Measurements from ENCODE around the gene CCDC121. TPM values are rescaled to one million over a fixed set of nuclear protein-coding genes. Genes with fewer than 3 reads are reported as not detected.

CCDC121 gene
- total RNA-seq, 2 experiments from 2014 or later: 0.34 to 0.36 TPM

DNA sequence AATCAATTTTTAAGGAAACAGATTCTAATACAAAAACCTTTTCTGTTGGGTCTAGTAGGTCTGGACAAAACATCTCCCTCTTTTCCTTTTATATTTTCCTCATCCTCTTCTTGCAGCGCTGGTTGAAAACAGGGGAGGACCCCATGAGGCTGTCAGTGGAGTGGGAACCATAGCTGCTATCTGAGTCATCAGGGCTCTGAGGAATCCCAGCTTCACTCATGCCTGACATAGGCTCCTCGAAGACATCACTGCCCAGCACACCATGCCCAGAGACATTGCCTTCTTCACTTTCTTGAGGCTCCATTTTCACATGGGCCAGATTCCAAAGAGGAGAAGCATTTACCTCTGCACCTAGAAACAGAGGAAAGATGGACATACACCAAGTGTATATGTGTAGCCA is 24.6 kb upstream of the CCDC121 start:
- intact Hi-C loops (cut with micrococcal nuclease): loop anchor here (1.0 kb wide), 1 partner anchor 15 kb away; no protein-coding TSS in a partner anchor
- H3K27me3 Mint-ChIP-seq: no peaks in the 10 kb centered on the region
- ChIA-PET POLR2A (interaction anchor here (1.0 kb wide), 1 partner anchor 30 kb away, joined by 3 read pairs; no protein-coding TSS in a partner anchor), CTCF (interaction anchor here (4.5 kb wide), 1 partner anchor 30 kb away, joined by 22 read pairs; no protein-coding TSS in a partner anchor)
- peaks cover 54% of the 10 kb centered on the region for H3K36me3 Mint-ChIP-seq
- no peaks in the 10 kb centered on the region for H3K9me3 Mint-ChIP-seq
- no peak overlapping the region for H3K4me3 Mint-ChIP-seq
- H3K27ac Mint-ChIP-seq: peak overlapping the region; percentile 23
- DNase-seq: no peak
- peaks cover 30% of the 10 kb centered on the region for H3K4me1 Mint-ChIP-seq (ENCODE audit: low read depth)

- POLR2A ChIA-PET: interaction anchor here (0.9 to 1.0 kb wide), 2 partner anchors 14 to 30 kb away, joined by 3 to 4 read pairs; no protein-coding TSS in a partner anchor
- Mint-ChIP-seq H3K4me1 (ENCODE audit: low read depth) (peaks cover 30% of the 10 kb centered on the region), H3K9me3 (no peaks in the 10 kb centered on the region), H3K27ac (peak overlapping the region; percentile 23), H3K36me3 (peaks cover 56% of the 10 kb centered on the region), H3K27me3 (no peaks in the 10 kb centered on the region), H3K4me3 (no peak overlapping the region)
- no peak for DNase-seq
- CTCF ChIA-PET: interaction anchor here (4.5 kb wide), 1 partner anchor 30 kb away, joined by 22 read pairs; no protein-coding TSS in a partner anchor
- intact Hi-C loops (cut with micrococcal nuclease): loop anchor here (1.0 kb wide), 1 partner anchor 14 kb away; no protein-coding TSS in a partner anchor
Observed at GRCh38 chr2:27652790-27653189, 24.0 kb upstream of the CCDC121 start.

- Mint-ChIP-seq H3K4me1 (ENCODE audit: low read depth) (peaks cover 30% of the 10 kb centered on the region), H3K36me3 (peaks cover 59% of the 10 kb centered on the region), H3K4me3 (no peak overlapping the region), H3K27me3 (no peaks in the 10 kb centered on the region), H3K9me3 (no peaks in the 10 kb centered on the region), H3K27ac (peak overlapping the region; percentile 23)
- no peak for DNase-seq
- intact Hi-C loops (cut with micrococcal nuclease): no loop called here
- ChIA-PET POLR2A (interaction anchor here (0.9 kb wide), 1 partner anchor 14 kb away, joined by 4 read pairs; no protein-coding TSS in a partner anchor), CTCF (interaction anchor here (4.5 kb wide), 1 partner anchor 31 kb away, joined by 22 read pairs; no protein-coding TSS in a partner anchor)
Observed at GRCh38 chr2:27652341-27652740, 23.5 kb upstream of the CCDC121 start.

- DNase-seq: no peak
- no peak overlapping the region for H3K4me3 Mint-ChIP-seq
- intact Hi-C loops (cut with micrococcal nuclease): no loop called here
- H3K9me3 Mint-ChIP-seq: no peaks in the 10 kb centered on the region
- ChIA-PET CTCF (interaction anchor here (4.5 kb wide), 1 partner anchor 32 kb away, joined by 22 read pairs; no protein-coding TSS in a partner anchor), POLR2A (no interaction called here)
- H3K4me1 Mint-ChIP-seq (ENCODE audit: low read depth): peaks cover 30% of the 10 kb centered on the region
- no peak overlapping the region for H3K27ac Mint-ChIP-seq
- H3K36me3 Mint-ChIP-seq: peaks cover 57% of the 10 kb centered on the region
- no peaks in the 10 kb centered on the region for H3K27me3 Mint-ChIP-seq
Observed at GRCh38 chr2:27651056-27651455, 22.2 kb upstream of the CCDC121 start.

DNA sequence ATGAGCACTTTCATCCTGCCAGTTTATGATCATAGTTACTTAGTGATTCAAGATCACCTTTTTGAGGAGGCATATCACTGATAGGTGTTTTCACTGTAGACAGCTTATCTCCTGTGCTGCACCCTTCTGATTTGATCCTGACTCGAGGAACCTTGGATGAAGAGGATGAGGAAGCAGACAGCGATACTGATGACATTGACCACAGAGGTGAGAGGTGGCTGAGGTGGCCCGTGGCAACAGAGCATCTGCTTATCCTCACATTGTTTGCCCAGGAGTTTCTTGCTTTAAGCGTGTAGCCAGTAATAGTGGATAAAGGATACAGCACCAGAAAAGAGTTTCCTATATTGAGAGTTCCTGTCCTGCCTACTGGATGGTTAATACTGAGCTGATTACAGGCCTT is 18.9 kb upstream of the CCDC121 start:
- CTCF ChIA-PET: no interaction called here
- peak overlapping the region; percentile 45 for H3K27ac Mint-ChIP-seq
- peaks cover 36% of the 10 kb centered on the region for H3K36me3 Mint-ChIP-seq

DNA sequence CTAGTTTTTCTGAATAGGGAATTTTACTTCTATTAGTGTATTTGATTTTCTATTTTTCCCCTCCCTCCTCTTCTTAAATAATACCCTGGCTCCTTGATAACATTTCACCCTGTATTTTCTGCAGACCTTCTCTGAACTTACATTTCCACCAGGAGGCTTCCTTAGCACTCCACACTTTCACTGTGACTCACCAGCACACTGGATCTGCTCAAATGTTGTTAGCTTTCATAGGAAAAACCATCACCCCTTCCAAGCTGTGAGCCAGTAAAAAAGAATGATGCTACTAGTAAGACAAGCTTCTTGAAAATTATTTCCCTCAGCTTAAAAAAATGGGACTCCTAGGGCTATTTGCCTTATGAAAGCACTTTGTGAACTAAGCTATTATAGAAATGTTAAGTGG is 18.5 kb upstream of the CCDC121 start:
- H3K4me3 Mint-ChIP-seq: no peak overlapping the region
- intact Hi-C loops (cut with micrococcal nuclease): no loop called here
- H3K36me3 Mint-ChIP-seq: peaks cover 36% of the 10 kb centered on the region

More for the DNA sequence above, 18.9 kb upstream of the CCDC121 start:
- H3K4me3 Mint-ChIP-seq: no peak overlapping the region
- POLR2A ChIA-PET: interaction anchor here (0.6 to 1.3 kb wide), 3 partner anchors 16 to 1812 kb away, joined by 3 read pairs; partner anchors contain the start of gene SLC4A1AP
- H3K4me1 Mint-ChIP-seq (ENCODE audit: low read depth): peaks cover 6% of the 10 kb centered on the region
- H3K9me3 Mint-ChIP-seq: no peaks in the 10 kb centered on the region
- no peak for DNase-seq
- H3K27me3 Mint-ChIP-seq: no peaks in the 10 kb centered on the region
- intact Hi-C loops (cut with micrococcal nuclease): no loop called here

DNA sequence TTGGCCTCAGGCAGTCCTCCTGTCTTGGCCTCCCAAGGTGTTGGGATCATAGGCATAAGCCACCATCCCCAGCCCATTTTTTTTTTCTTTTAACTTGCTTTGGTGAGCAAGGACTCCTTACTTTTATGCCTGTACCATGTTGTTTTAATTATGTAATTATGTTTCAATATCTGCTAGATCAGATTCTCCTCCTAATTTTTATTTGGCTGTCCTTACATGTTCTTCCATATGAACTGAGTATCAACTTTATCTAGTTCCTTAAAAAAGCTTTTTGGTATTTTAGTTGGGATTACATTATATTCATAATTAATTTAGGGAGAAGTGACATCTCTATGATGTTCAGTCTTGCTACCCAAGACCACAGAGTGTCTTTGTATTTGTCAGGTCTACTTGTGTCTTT is 16.4 kb upstream of the CCDC121 start:
- Mint-ChIP-seq H3K27ac (no peak overlapping the region), H3K36me3 (peaks cover 40% of the 10 kb centered on the region), H3K4me3 (no peak overlapping the region), H3K9me3 (no peaks in the 10 kb centered on the region), H3K4me1 (ENCODE audit: low read depth) (no peaks in the 10 kb centered on the region), H3K27me3 (no peaks in the 10 kb centered on the region)
- no peak for DNase-seq
- ChIA-PET CTCF (interaction anchor here (0.6 kb wide), 1 partner anchor 684 kb away, joined by 3 read pairs; no protein-coding TSS in a partner anchor), POLR2A (no interaction called here)
- intact Hi-C loops (cut with micrococcal nuclease): no loop called here

More for the DNA sequence above, 18.5 kb upstream of the CCDC121 start:
- DNase-seq: no peak
- H3K27me3 Mint-ChIP-seq: no peaks in the 10 kb centered on the region
- ChIA-PET CTCF (interaction anchor here (0.8 kb wide), 1 partner anchor 34 kb away, joined by 3 read pairs; no protein-coding TSS in a partner anchor), POLR2A (interaction anchor here (0.6 to 1.3 kb wide), 3 partner anchors 17 to 1812 kb away, joined by 3 read pairs; partner anchors contain the start of gene SLC4A1AP)
- no peaks in the 10 kb centered on the region for H3K9me3 Mint-ChIP-seq
- no peak overlapping the region for H3K27ac Mint-ChIP-seq
- H3K4me1 Mint-ChIP-seq (ENCODE audit: low read depth): peaks cover 2% of the 10 kb centered on the region

- Mint-ChIP-seq H3K9me3 (no peaks in the 10 kb centered on the region), H3K4me1 (ENCODE audit: low read depth) (peaks cover 31% of the 10 kb centered on the region), H3K27me3 (no peaks in the 10 kb centered on the region), H3K4me3 (no peak overlapping the region), H3K36me3 (peaks cover 45% of the 10 kb centered on the region), H3K27ac (no peak overlapping the region)
- ChIA-PET CTCF (interaction anchor here (2.1 kb wide), 1 partner anchor 42 kb away, joined by 13 read pairs; no protein-coding TSS in a partner anchor), POLR2A (no interaction called here)
- no peak for DNase-seq
- intact Hi-C loops (cut with micrococcal nuclease): no loop called here
Observed at GRCh38 chr2:27640722-27641245, 12.0 kb upstream of the CCDC121 start.

DNA sequence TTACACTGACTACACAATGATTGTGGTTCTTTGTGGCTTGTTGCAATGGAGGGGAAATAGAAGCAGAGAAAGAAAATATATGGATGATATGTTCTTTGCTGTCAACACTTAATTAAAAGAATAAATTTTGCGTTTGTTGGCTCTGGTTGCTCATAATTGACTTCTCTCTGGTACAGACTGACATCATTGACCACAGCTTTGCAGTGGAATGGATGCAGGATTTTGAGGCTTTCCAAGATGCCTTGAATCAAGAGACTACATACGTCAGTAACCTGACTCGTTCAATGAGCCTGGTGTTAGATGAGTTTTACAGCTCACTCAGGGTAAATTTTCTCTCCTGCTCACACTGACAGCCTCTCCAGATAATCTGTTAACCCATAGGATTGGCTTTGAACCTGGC is 9.9 kb upstream of the CCDC121 start:
- no peaks in the 10 kb centered on the region for H3K27me3 Mint-ChIP-seq
- POLR2A ChIA-PET: interaction anchor here (1.0 to 3.5 kb wide), 5 partner anchors 10 to 51 kb away, joined by 4 to 38 read pairs (median 4); partner anchors contain the start of genes CCDC121 and GPN1
- peak overlapping the region; percentile 33 for H3K4me3 Mint-ChIP-seq
- peaks cover 35% of the 10 kb centered on the region for H3K4me1 Mint-ChIP-seq (ENCODE audit: low read depth)
- CTCF ChIA-PET: interaction anchor here (0.6 to 5.3 kb wide), 4 partner anchors 10 to 814 kb away, joined by 3 to 48 read pairs (median 4); partner anchors contain the start of genes CCDC121, GPN1 and PPM1G
- peaks cover 56% of the 10 kb centered on the region for H3K36me3 Mint-ChIP-seq
- DNase-seq: peak; percentile 59
- intact Hi-C loops (cut with micrococcal nuclease): loop anchor here (1.0 to 2.0 kb wide), 8 partner anchors 10 to 810 kb away; partner anchors contain the start of genes GTF3C2, IFT172 and NRBP1
- H3K9me3 Mint-ChIP-seq: no peaks in the 10 kb centered on the region
- H3K27ac Mint-ChIP-seq: peak overlapping the region; percentile 99

GRCh38 chr2:27638037-27638637 is 9.3 kb upstream of the CCDC121 start:
- CTCF ChIA-PET: interaction anchor here (0.6 to 5.3 kb wide), 3 partner anchors 45 to 814 kb away, joined by 3 to 48 read pairs (median 4); partner anchors contain the start of gene PPM1G
- Mint-ChIP-seq H3K36me3 (peaks cover 58% of the 10 kb centered on the region), H3K4me1 (ENCODE audit: low read depth) (peaks cover 35% of the 10 kb centered on the region), H3K4me3 (peak overlapping the region; percentile 33), H3K27me3 (no peaks in the 10 kb centered on the region), H3K27ac (peak overlapping the region; percentile 99), H3K9me3 (no peaks in the 10 kb centered on the region)
- intact Hi-C loops (cut with micrococcal nuclease): loop anchor here (1.0 to 2.0 kb wide), 8 partner anchors 10 to 810 kb away; partner anchors contain the start of genes GTF3C2, IFT172 and NRBP1
- DNase-seq: no peak
- POLR2A ChIA-PET: interaction anchor here (0.7 to 3.5 kb wide), 7 partner anchors 10 to 269 kb away, joined by 3 to 38 read pairs (median 4); partner anchors contain the start of genes CCDC121 and GPN1

DNA sequence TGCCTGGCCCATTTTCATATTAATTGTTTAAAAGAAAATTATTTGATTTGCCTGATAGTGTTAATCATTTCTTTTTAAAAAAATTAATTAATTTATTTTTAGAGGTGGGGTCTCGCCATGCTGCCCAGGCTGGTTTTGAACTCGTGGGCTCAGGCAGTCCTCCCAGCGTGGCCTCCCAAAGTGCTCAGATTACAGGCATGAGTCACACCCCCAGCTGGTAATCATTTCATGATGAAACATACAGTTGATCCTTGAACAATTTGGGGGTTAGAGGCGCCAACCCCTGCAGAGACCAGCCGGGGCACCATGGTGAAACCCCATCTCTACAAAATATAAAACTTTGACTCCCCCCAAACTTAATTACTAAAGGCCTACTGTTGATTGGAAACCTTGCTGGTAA is 8.0 kb upstream of the CCDC121 start:
- no peak overlapping the region for H3K27ac Mint-ChIP-seq
- peaks cover 62% of the 10 kb centered on the region for H3K36me3 Mint-ChIP-seq
- no peak overlapping the region for H3K4me3 Mint-ChIP-seq
- CTCF ChIA-PET: interaction anchor here (5.3 kb wide), 1 partner anchor 46 kb away, joined by 48 read pairs; no protein-coding TSS in a partner anchor
- intact Hi-C loops (cut with micrococcal nuclease): no loop called here
- H3K9me3 Mint-ChIP-seq: no peaks in the 10 kb centered on the region
- H3K27me3 Mint-ChIP-seq: no peaks in the 10 kb centered on the region
- peaks cover 38% of the 10 kb centered on the region for H3K4me1 Mint-ChIP-seq (ENCODE audit: low read depth)
- POLR2A ChIA-PET: interaction anchor here (3.5 kb wide), 1 partner anchor 9 kb away, joined by 38 read pairs; the partner anchor contains the start of genes CCDC121 and GPN1
- no peak for DNase-seq

- peaks cover 60% of the 10 kb centered on the region for H3K36me3 Mint-ChIP-seq
- H3K9me3 Mint-ChIP-seq: no peaks in the 10 kb centered on the region
- DNase-seq: no peak
- intact Hi-C loops (cut with micrococcal nuclease): no loop called here
- no peak overlapping the region for H3K27ac Mint-ChIP-seq
- ChIA-PET CTCF (no interaction called here), POLR2A (no interaction called here)
- no peak overlapping the region for H3K4me3 Mint-ChIP-seq
- H3K4me1 Mint-ChIP-seq (ENCODE audit: low read depth): peaks cover 49% of the 10 kb centered on the region
- H3K27me3 Mint-ChIP-seq: no peaks in the 10 kb centered on the region
Observed at GRCh38 chr2:27634291-27634690, 5.5 kb upstream of the CCDC121 start.
